H1 (cell line): ENCODE measurements around the gene MGAT5B.

Experiments used
- EZH2 ChIP-seq: fragments of 200-600 bp; sonication (generic); IDR thresholded peaks from 2 replicates; pipeline ENCODE4 v1.7.1; 2012; ENCODE audit warnings: low read depth, mild to moderate bottlenecking, moderate library complexity, low read length, inconsistent platforms; ENCODE audit not compliant: severe bottlenecking
- GABPA ChIP-seq: IDR thresholded peaks from 2 replicates; pipeline ENCODE4 v1.6.1; 2011; ENCODE audit warnings: mild to moderate bottlenecking, low read length, moderate library complexity, borderline replicate concordance; ENCODE audit not compliant: insufficient read depth
- HDAC2 ChIP-seq, 2 experiments: fragments of 300-600 bp in 1 of 2; sonication (generic) in 1 of 2; IDR thresholded peaks; 2 replicates each; pipeline ENCODE4 v1.6.1; 2011 to 2012; ENCODE audit warnings: low read depth in 2 of 2, low read length in 2 of 2, mild to moderate bottlenecking in 2 of 2, moderate library complexity in 2 of 2, borderline replicate concordance in 1 of 2, inconsistent platforms in 1 of 2
- POLR2AphosphoS5 ChIP-seq: IDR thresholded peaks from 2 replicates; pipeline ENCODE4 v1.6.1; 2011; ENCODE audit warnings: low read depth, low read length

- no peak for TF ChIP-seq HDAC2 (IDR thresholded peaks at IDR 0.05; ENCODE audit: borderline replicate concordance in 1 of 2, low read depth in 2 of 2, low read length in 2 of 2)
- TF ChIP-seq EZH2 = no peak
- TF ChIP-seq GABPA = no peak
- no peak for TF ChIP-seq POLR2AphosphoS5
Observed at GRCh38 chr17:76992891-76993290, 124.7 kb downstream of the MGAT5B start.
